Glutamatergic neuron (in vitro differentiated cells): ENCODE data around the gene FAT4. TPM values are rescaled to one million over a fixed set of nuclear protein-coding genes. Genes with fewer than 3 reads are reported as not detected.

ENCODE experiments used
- DNase-seq: peaks from one replicate; pipeline ENCODE4 v3.0.0; 2022
- H3K27ac Mint-ChIP-seq: one replicate; pipeline ENCODE4 v1.8.0; 2020; ENCODE audit warnings: mild to moderate bottlenecking, mixed read lengths, inconsistent platforms; ENCODE audit not compliant: unreplicated experiment
- H3K27me3 Mint-ChIP-seq: one replicate; pipeline ENCODE4 v1.8.0; 2020; ENCODE audit warnings: mild to moderate bottlenecking, moderate library complexity, mixed read lengths, inconsistent platforms; ENCODE audit not compliant: unreplicated experiment
- H3K36me3 Mint-ChIP-seq: one replicate; pipeline ENCODE4 v1.8.0; 2020; ENCODE audit warnings: mild to moderate bottlenecking, mixed read lengths, inconsistent platforms; ENCODE audit not compliant: unreplicated experiment
- H3K4me1 Mint-ChIP-seq: one replicate; pipeline ENCODE4 v1.8.0; 2020; ENCODE audit warnings: mild to moderate bottlenecking, low read depth, mixed read lengths, inconsistent platforms; ENCODE audit not compliant: unreplicated experiment
- H3K4me3 Mint-ChIP-seq: one replicate; pipeline ENCODE4 v1.8.0; 2020; ENCODE audit warnings: mild to moderate bottlenecking, mixed read lengths, inconsistent platforms; ENCODE audit not compliant: unreplicated experiment
- H3K9me3 Mint-ChIP-seq: one replicate; pipeline ENCODE4 v1.8.0; 2020; ENCODE audit warnings: mild to moderate bottlenecking, moderate library complexity, mixed read lengths, inconsistent platforms; ENCODE audit not compliant: unreplicated experiment
- total RNA-seq: library from RNA; stranded (reverse); fragmentation: NEBNext Ultra II Directional; extraction: Animal tissue kit (Norgen Biotek cat#: 25700); gene quantifications from one replicate; pipeline ENCODE4 v1.2.1, GENCODE V29; 2021; ENCODE audit not compliant: unreplicated experiment
- TF ChIP-seq, protein P1 (sequence below): fragments of 200-600 bp; sonication (generic); IDR thresholded peaks from one replicate; pipeline ENCODE4 v1.5.0; 2021; ENCODE audit not compliant: partially characterized antibody, unreplicated experiment

The FAT4 gene
- total RNA-seq, 1 donor from 2014 or later: 6.8 TPM

GRCh38 chr4:125323654-125324053 lies 8.9 kb downstream of the FAT4 start:
- no peaks in the 10 kb centered on the region for H3K27me3 Mint-ChIP-seq
- no peaks in the 10 kb centered on the region for H3K4me1 Mint-ChIP-seq
- no peak overlapping the region for H3K4me3 Mint-ChIP-seq
- H3K27ac Mint-ChIP-seq: no peak overlapping the region
- no peaks in the 10 kb centered on the region for H3K9me3 Mint-ChIP-seq
- TF ChIP-seq, protein P1, sequence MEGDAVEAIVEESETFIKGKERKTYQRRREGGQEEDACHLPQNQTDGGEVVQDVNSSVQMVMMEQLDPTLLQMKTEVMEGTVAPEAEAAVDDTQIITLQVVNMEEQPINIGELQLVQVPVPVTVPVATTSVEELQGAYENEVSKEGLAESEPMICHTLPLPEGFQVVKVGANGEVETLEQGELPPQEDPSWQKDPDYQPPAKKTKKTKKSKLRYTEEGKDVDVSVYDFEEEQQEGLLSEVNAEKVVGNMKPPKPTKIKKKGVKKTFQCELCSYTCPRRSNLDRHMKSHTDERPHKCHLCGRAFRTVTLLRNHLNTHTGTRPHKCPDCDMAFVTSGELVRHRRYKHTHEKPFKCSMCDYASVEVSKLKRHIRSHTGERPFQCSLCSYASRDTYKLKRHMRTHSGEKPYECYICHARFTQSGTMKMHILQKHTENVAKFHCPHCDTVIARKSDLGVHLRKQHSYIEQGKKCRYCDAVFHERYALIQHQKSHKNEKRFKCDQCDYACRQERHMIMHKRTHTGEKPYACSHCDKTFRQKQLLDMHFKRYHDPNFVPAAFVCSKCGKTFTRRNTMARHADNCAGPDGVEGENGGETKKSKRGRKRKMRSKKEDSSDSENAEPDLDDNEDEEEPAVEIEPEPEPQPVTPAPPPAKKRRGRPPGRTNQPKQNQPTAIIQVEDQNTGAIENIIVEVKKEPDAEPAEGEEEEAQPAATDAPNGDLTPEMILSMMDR: no peak
- DNase-seq: no peak
- H3K36me3 Mint-ChIP-seq: no peaks in the 10 kb centered on the region

DNA sequence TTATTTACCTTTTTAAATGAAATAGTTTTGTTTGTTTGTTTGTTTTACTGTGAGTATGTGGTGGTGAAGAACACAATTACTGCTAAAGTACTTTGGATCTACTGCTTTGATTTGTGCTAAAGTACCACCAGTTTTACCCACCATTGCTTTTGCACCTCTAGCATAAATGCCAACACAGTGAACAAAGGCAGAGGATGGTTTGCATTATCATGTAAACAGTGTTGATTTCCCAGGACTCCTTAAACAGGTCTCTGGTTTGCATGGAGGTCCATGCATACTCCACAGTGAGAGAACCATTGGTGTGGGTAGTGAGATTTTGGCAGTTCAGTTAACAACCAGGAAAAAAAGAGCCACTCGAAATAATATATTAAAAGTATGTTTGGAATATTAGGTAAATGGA lies 11.0 kb downstream of the FAT4 start:
- TF ChIP-seq, protein P1: no peak
- H3K36me3 Mint-ChIP-seq: no peaks in the 10 kb centered on the region
- H3K4me3 Mint-ChIP-seq: no peak overlapping the region
- H3K4me1 Mint-ChIP-seq: no peaks in the 10 kb centered on the region
- DNase-seq: no peak
- H3K27me3 Mint-ChIP-seq: no peaks in the 10 kb centered on the region
- H3K9me3 Mint-ChIP-seq: no peaks in the 10 kb centered on the region
- no peak overlapping the region for H3K27ac Mint-ChIP-seq

- H3K4me1 Mint-ChIP-seq: no peaks in the 10 kb centered on the region
- H3K9me3 Mint-ChIP-seq: no peaks in the 10 kb centered on the region
- TF ChIP-seq, protein P1: no peak
- H3K27ac Mint-ChIP-seq: no peak overlapping the region
- DNase-seq: no peak
- no peak overlapping the region for H3K4me3 Mint-ChIP-seq
- H3K27me3 Mint-ChIP-seq: no peaks in the 10 kb centered on the region
- H3K36me3 Mint-ChIP-seq: no peaks in the 10 kb centered on the region
These were observed 16.4 kb downstream of the FAT4 start for GRCh38 chr4:125331116-125331515.

DNA sequence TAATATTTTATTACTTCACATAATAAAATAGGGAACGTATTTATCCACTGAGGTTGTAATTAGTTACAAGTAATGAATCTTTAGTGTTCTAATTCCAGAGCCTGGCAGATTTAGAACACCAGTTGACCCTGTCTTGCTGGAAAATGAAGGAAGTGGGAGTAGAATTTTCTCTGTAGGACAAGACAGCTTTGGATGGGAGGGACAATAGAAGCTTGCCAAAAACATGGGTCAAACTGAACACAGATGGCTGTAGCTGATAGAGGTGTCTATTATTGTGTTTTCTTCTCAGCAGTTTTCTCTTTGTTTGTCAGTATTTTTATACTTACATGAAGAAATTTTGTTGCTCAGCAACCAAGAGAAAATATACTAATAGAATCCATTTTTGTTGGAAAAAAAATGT lies 20.2 kb downstream of the FAT4 start:
- no peak overlapping the region for H3K4me3 Mint-ChIP-seq
- no peak for DNase-seq
- no peaks in the 10 kb centered on the region for H3K36me3 Mint-ChIP-seq
- TF ChIP-seq, protein P1: no peak
- H3K27ac Mint-ChIP-seq: no peak overlapping the region
- H3K27me3 Mint-ChIP-seq: no peaks in the 10 kb centered on the region
- H3K9me3 Mint-ChIP-seq: no peaks in the 10 kb centered on the region
- no peaks in the 10 kb centered on the region for H3K4me1 Mint-ChIP-seq

DNA sequence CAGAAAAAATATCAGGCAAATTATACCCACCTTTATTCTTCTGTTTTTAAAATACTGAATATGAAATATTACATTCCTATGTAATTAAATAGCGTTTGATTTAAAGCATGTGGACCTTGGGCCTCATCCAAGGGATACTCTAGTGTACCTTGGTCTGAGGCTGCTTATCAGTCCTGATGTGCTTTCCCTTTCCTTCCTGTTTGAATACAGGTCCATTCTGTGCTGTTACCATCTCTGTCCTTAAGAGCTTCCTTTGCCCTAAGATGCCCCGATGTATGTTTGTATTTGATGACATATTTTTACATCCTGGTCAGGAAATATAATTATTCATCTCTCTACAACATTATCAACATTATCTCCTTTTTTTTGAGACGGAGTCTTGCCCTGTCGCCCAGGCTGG lies 24.1 kb downstream of the FAT4 start:
- Mint-ChIP-seq H3K4me1 (no peaks in the 10 kb centered on the region), H3K36me3 (no peaks in the 10 kb centered on the region), H3K27me3 (no peaks in the 10 kb centered on the region), H3K9me3 (no peaks in the 10 kb centered on the region), H3K4me3 (no peak overlapping the region), H3K27ac (no peak overlapping the region)
- TF ChIP-seq, protein P1: no peak
- no peak for DNase-seq
